SK-N-SH treated with all-trans-retinoic acid at 6 μM for 48 hours (cell line): ENCODE measurements around the gene KRTAP10-3.
"Not testable (repeated sequence)": the region's sequence is repeated elsewhere in the genome, so short reads cannot be mapped to it uniquely, and the experiment has no call there.

Experiments used
- ATAC-seq: fragments of 200-7000 bp; cut with Tn5 transposase; 3 replicates; pipeline ENCODE4 v1.9.1; 2020; ENCODE audit warnings: mild to moderate bottlenecking, moderate library complexity
- ARNTL ChIP-seq: fragments of 450-650 bp; formaldehyde crosslinking; IDR thresholded peaks from 2 replicates; pipeline ENCODE4 v1.5.0; 2020; ENCODE audit warnings: low read depth, mild to moderate bottlenecking, moderate library complexity, borderline replicate concordance
- BACH2 ChIP-seq: fragments of 250-450 bp; sonication (Bioruptor Pico); IDR thresholded peaks from 2 replicates; pipeline ENCODE4 v1.9.0; 2021; ENCODE audit warnings: mild to moderate bottlenecking, borderline replicate concordance
- CREB5 ChIP-seq: fragments of 250-450 bp; sonication (Bioruptor Pico); IDR thresholded peaks from 2 replicates; pipeline ENCODE4 v1.5.1; 2020; ENCODE audit warnings: low read depth, mild to moderate bottlenecking, moderate library complexity
- CSDC2 ChIP-seq: fragments of 250-450 bp; sonication (Bioruptor Pico); IDR thresholded peaks from 2 replicates; pipeline ENCODE4 v1.5.0; 2020; ENCODE audit warnings: mild to moderate bottlenecking, moderate library complexity
- ESRRG ChIP-seq: fragments of 250-450 bp; sonication (Bioruptor Pico); IDR thresholded peaks from 2 replicates; pipeline ENCODE4 v1.6.1; 2021; ENCODE audit warnings: mild to moderate bottlenecking
- GLIS3 ChIP-seq: fragments of 250-450 bp; sonication (Bioruptor Pico); IDR thresholded peaks from 2 replicates; pipeline ENCODE4 v1.5.0; 2020; ENCODE audit warnings: mild to moderate bottlenecking, moderate library complexity
- ISL1 ChIP-seq: fragments of 250-450 bp; sonication (Bioruptor Pico); IDR thresholded peaks from 2 replicates; pipeline ENCODE4 v2.1.2; 2022; ENCODE audit warnings: mild to moderate bottlenecking, moderate library complexity
- OSR1 ChIP-seq: fragments of 250-450 bp; sonication (Bioruptor Pico); IDR thresholded peaks from 2 replicates; pipeline ENCODE4 v1.8.0; 2022; ENCODE audit warnings: moderate library complexity, mild to moderate bottlenecking, inconsistent platforms
- PPARA ChIP-seq: fragments of 250-450 bp; sonication (Bioruptor Pico); IDR thresholded peaks from 2 replicates; pipeline ENCODE4 v1.5.0; 2020; ENCODE audit warnings: mild to moderate bottlenecking, borderline replicate concordance
- RARB ChIP-seq: fragments of 250-450 bp; sonication (Bioruptor Pico); IDR thresholded peaks from 2 replicates; pipeline ENCODE4 v1.8.0; 2021; ENCODE audit warnings: mild to moderate bottlenecking, moderate library complexity
- SNAI2 ChIP-seq: fragments of 250-450 bp; sonication (Bioruptor Pico); IDR thresholded peaks from 2 replicates; pipeline ENCODE4 v1.5.0; 2020; ENCODE audit warnings: mild to moderate bottlenecking, moderate library complexity
- TCF4 ChIP-seq: fragments of 250-450 bp; sonication (Bioruptor Pico); IDR thresholded peaks from 2 replicates; pipeline ENCODE4 v1.8.0; 2021; ENCODE audit warnings: mild to moderate bottlenecking, moderate library complexity, borderline replicate concordance
- ZC3H10 ChIP-seq: fragments of 250-450 bp; sonication (Bioruptor Pico); IDR thresholded peaks from 2 replicates; pipeline ENCODE4 v1.5.1; 2021; ENCODE audit warnings: mild to moderate bottlenecking, moderate library complexity
- ZFP3 ChIP-seq: fragments of 250-450 bp; sonication (Bioruptor Pico); IDR thresholded peaks from 2 replicates; pipeline ENCODE4 v1.5.0; 2020; ENCODE audit warnings: mild to moderate bottlenecking, moderate library complexity
- ZFP30 ChIP-seq: fragments of 450-650 bp; formaldehyde crosslinking; IDR thresholded peaks from 2 replicates; pipeline ENCODE4 v1.5.0; 2022; ENCODE audit warnings: mild to moderate bottlenecking, moderate library complexity
- ZNF565 ChIP-seq: fragments of 450-650 bp; formaldehyde crosslinking; conservative IDR thresholded peaks from 2 replicates; pipeline ENCODE4 v1.5.0; 2020; ENCODE audit warnings: low read depth, mild to moderate bottlenecking, moderate library complexity
- ZNF8 ChIP-seq: fragments of 450-650 bp; formaldehyde crosslinking; IDR thresholded peaks from 2 replicates; pipeline ENCODE4 v1.5.0; 2020; ENCODE audit warnings: mild to moderate bottlenecking, moderate library complexity
- TF ChIP-seq, protein P1 (sequence below): fragments of 250-450 bp; sonication (Bioruptor Pico); IDR thresholded peaks from 2 replicates; pipeline ENCODE4 v1.5.0; 2020; ENCODE audit warnings: mild to moderate bottlenecking, moderate library complexity
- TF ChIP-seq, protein P2 (sequence below): fragments of 250-450 bp; sonication (Bioruptor Pico); IDR thresholded peaks from 2 replicates; pipeline ENCODE4 v1.8.0; 2021; ENCODE audit warnings: low read depth, mild to moderate bottlenecking, moderate library complexity, borderline replicate concordance

Gene KRTAP10-3

DNA sequence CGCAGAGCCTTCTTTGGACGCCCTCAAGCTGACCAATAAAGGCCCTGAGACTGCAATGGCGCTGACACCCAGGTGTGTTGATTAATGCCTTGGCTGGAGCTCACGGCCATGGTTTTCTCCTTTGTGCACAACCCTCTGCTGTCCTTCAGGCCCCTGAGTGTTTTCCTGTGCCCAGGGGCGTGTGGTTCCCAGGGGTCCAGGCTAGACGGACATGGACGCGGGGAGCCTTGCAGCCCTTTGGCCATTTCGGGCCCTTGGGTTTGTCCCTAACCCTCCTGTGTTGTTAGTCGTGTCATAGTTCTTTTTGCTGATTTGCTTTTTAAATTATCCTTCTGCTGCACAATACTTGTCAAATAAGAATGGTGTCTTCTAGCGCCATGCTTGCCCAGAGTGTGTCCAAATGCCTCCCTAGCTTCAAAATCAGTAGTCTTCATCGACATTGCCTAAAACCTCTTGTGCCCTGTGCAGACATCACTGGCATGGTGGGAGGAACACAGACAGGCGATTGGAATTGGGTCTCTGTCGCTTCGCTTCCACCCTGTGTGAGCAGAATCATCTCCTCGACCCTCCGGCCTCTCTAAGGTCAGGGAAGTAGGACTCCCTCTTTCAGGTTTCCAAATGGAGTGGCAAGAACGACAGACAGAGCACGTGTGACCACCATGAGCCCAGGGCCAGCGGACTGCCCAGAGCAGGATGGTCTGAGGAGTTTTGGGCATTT lies 16.9 kb upstream of the KRTAP10-3 start:
- TF ChIP-seq CREB5 (CRISPR knock-in tag): no peak
- TF ChIP-seq, protein P1, sequence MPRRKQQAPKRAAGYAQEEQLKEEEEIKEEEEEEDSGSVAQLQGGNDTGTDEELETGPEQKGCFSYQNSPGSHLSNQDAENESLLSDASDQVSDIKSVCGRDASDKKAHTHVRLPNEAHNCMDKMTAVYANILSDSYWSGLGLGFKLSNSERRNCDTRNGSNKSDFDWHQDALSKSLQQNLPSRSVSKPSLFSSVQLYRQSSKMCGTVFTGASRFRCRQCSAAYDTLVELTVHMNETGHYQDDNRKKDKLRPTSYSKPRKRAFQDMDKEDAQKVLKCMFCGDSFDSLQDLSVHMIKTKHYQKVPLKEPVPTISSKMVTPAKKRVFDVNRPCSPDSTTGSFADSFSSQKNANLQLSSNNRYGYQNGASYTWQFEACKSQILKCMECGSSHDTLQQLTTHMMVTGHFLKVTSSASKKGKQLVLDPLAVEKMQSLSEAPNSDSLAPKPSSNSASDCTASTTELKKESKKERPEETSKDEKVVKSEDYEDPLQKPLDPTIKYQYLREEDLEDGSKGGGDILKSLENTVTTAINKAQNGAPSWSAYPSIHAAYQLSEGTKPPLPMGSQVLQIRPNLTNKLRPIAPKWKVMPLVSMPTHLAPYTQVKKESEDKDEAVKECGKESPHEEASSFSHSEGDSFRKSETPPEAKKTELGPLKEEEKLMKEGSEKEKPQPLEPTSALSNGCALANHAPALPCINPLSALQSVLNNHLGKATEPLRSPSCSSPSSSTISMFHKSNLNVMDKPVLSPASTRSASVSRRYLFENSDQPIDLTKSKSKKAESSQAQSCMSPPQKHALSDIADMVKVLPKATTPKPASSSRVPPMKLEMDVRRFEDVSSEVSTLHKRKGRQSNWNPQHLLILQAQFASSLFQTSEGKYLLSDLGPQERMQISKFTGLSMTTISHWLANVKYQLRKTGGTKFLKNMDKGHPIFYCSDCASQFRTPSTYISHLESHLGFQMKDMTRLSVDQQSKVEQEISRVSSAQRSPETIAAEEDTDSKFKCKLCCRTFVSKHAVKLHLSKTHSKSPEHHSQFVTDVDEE (CRISPR knock-in tag): no peak
- ATAC-seq: no peak

DNA sequence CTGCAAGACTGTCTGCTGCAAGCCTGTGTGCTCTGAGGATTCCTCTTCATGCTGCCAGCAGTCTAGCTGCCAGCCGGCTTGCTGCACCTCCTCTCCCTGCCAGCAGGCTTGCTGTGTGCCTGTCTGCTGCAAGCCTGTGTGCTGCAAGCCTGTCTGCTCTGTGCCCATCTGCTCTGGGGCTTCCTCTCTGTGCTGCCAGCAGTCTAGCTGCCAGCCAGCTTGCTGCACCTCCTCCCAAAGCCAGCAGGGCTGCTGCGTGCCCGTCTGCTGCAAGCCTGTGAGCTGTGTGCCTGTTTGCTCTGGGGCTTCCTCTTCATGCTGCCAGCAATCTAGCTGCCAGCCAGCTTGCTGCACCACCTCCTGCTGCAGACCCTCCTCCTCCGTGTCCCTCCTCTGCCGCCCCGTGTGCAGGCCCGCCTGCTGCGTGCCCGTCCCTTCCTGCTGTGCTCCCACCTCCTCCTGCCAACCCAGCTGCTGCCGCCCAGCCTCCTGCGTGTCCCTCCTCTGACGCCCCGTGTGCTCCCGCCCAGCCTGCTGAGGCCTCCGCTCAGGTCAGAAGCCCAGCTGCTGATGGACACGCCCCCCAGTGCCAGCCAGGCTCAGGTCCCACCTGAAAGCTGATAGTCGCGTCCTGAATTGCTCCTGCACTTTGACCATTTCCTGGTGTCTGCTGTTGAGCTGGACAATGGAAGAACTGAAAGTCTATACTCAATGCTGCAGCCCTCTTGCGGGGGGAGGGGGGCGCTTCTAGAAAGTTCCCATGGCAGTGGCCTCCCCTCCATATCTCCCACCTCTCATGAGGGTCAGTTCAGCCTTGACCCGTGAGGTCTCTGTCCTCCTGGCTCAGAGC lies 16.1 kb upstream of the KRTAP10-3 start:
- no peak; the same call in 2 of the 3 replicates for ATAC-seq
- TF ChIP-seq ZNF565 (CRISPR knock-in tag) (no peak), GLIS3 (CRISPR knock-in tag) (no peak)
- TF ChIP-seq, protein P2, sequence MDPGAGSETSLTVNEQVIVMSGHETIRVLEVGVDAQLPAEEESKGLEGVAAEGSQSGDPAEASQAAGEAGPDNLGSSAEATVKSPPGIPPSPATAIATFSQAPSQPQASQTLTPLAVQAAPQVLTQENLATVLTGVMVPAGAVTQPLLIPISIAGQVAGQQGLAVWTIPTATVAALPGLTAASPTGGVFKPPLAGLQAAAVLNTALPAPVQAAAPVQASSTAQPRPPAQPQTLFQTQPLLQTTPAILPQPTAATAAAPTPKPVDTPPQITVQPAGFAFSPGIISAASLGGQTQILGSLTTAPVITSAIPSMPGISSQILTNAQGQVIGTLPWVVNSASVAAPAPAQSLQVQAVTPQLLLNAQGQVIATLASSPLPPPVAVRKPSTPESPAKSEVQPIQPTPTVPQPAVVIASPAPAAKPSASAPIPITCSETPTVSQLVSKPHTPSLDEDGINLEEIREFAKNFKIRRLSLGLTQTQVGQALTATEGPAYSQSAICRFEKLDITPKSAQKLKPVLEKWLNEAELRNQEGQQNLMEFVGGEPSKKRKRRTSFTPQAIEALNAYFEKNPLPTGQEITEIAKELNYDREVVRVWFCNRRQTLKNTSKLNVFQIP: no peak

DNA sequence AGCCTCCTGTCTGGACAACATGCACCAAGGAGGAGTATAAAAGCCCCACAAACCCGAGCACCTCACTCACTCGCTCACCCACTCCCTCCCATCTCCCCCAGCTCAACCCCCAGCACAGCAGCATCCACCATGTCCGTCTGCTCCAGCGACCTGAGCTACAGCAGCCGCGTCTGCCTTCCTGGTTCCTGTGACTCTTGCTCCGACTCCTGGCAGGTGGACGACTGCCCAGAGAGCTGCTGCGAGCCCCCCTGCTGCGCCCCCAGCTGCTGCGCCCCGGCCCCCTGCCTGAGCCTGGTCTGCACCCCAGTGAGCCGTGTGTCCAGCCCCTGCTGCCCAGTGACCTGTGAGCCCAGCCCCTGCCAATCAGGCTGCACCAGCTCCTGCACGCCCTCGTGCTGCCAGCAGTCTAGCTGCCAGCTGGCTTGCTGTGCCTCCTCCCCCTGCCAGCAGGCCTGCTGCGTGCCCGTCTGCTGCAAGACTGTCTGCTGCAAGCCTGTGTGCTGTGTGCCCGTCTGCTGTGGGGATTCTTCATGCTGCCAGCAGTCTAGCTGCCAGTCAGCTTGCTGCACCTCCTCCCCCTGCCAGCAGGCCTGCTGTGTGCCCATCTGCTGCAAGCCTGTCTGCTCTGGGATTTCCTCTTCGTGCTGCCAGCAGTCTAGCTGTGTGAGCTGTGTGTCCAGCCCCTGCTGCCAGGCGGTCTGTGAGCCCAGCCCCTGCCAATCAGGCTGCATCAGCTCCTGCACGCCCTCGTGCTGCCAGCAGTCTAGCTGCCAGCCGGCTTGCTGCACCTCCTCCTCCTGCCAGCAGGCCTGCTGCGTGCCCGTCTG lies 15.2 kb upstream of the KRTAP10-3 start, which contains the start of gene KRTAP10-4:
TSS of gene KRTAP10-4 (plus strand) at position 100 of the 827 bp plus-strand sequence. CDS start at position 130, 30 bp downstream.
- ATAC-seq: not testable (repeated sequence)

- ATAC-seq: no peak; the same call in 2 of the 3 replicates
- TF ChIP-seq ISL1: no peak
- TF ChIP-seq ARNTL (CRISPR knock-in tag): no peak
- no peak for TF ChIP-seq RARB
- no peak for TF ChIP-seq OSR1 (CRISPR knock-in tag)
- no peak for TF ChIP-seq PPARA (CRISPR knock-in tag)
- no peak for TF ChIP-seq GLIS3 (CRISPR knock-in tag)
- no peak for TF ChIP-seq ZC3H10 (CRISPR knock-in tag)
- TF ChIP-seq ZNF8 (CRISPR knock-in tag): no peak
- no peak for TF ChIP-seq ZFP3 (CRISPR knock-in tag)
- no peak for TF ChIP-seq SNAI2 (CRISPR knock-in tag)
- TF ChIP-seq ZFP30: no peak
- TF ChIP-seq BACH2: no peak
- no peak for TF ChIP-seq ESRRG (CRISPR knock-in tag)
- no peak for TF ChIP-seq CREB5 (CRISPR knock-in tag)
- TF ChIP-seq ZNF565 (CRISPR knock-in tag): no peak
- no peak for TF ChIP-seq TCF4 (CRISPR knock-in tag)
- no peak for TF ChIP-seq CSDC2
Measured at GRCh38 chr21:44572959-44573583, 14.5 kb upstream of the KRTAP10-3 start.
